Ascending aorta (tissue), 2 donors: ENCODE results near the gene CAMK4. TPM values are rescaled to one million over a fixed set of nuclear protein-coding genes. Genes with fewer than 3 reads are reported as not detected.
"Not testable (repeated sequence)": the region's sequence is repeated elsewhere in the genome, so short reads cannot be mapped to it uniquely, and the experiment has no call there.

Experiments used
- DNase-seq, 2 donors: peaks; one replicate each; pipeline ENCODE4 v3.0.0-alpha.2; 2019; ENCODE audit warnings: low spot score in 2 of 2
- H3K27ac ChIP-seq, 2 donors: fragments of 200-600 bp; sonication (generic); one replicate each; pipeline ENCODE4 v1.5.1; 2016 to 2017; ENCODE audit warnings: mild to moderate bottlenecking in 1 of 2
- H3K27me3 ChIP-seq: fragments of 200-600 bp; sonication (generic); one replicate; pipeline ENCODE4 v1.5.1; 2017
- H3K36me3 ChIP-seq, 2 donors: fragments of 200-600 bp; sonication (generic); one replicate each; pipeline ENCODE4 v1.5.1; 2016
- H3K4me1 ChIP-seq, 2 donors: fragments of 200-600 bp; sonication (generic); one replicate each; pipeline ENCODE4 v1.5.1; 2016 to 2017; ENCODE audit warnings: mild to moderate bottlenecking in 1 of 2
- H3K4me3 ChIP-seq, 2 donors: fragments of 200-600 bp; sonication (generic); one replicate each; pipeline ENCODE4 v1.5.1; 2016 to 2017; ENCODE audit warnings: mild to moderate bottlenecking in 1 of 2
- H3K9me3 ChIP-seq, 2 donors: fragments of 200-600 bp; sonication (generic); one replicate each; pipeline ENCODE4 v1.5.1; 2016
- CTCF ChIP-seq, 3 experiments: fragments of 200-600 bp in 2 of 3; fragments of 450-650 bp in 1 of 3; sonication (generic) in 2 of 3; IDR thresholded peaks; one replicate each; pipeline ENCODE4 v1.5.1; 2016 to 2019; ENCODE audit warnings: antibody characterized with exemption in 3 of 3, mild to moderate bottlenecking in 1 of 3, moderate library complexity in 1 of 3
- intact Hi-C: fragments of 100-400 bp; cut with DNase I; formaldehyde crosslinking; loops from one replicate; pipeline ENCODE4 v1.15.1; 2023
- total RNA-seq: library from RNA; depleted of rRNA; stranded (reverse); fragments of >200 nt; gene quantifications from one replicate; pipeline ENCODE4 v1.1.0, GENCODE V29; 2016

Gene CAMK4
- total RNA-seq, 1 donor from 2014 or later = under 0.01 TPM

- DNase-seq = no peak
- Histone ChIP-seq H3K4me3 (no peak overlapping the region), H3K36me3 (no peaks in the 10 kb centered on the region), H3K9me3 (no peaks in the 10 kb centered on the region), H3K27me3 (no peaks in the 10 kb centered on the region), H3K27ac (no peak overlapping the region), H3K4me1 (no peaks in the 10 kb centered on the region)
- intact Hi-C loops = no loop called here
- no peak for TF ChIP-seq CTCF (IDR thresholded peaks at IDR 0.05)
Measured at GRCh38 chr5:111256128-111256527, 31.9 kb downstream of the CAMK4 start.

GRCh38 chr5:111257610-111258009 lies 33.4 kb downstream of the CAMK4 start:
- H3K4me3 ChIP-seq, intact Hi-C loops, H3K27me3 ChIP-seq, H3K9me3 ChIP-seq, H3K27ac ChIP-seq, H3K4me1 ChIP-seq, DNase-seq, H3K36me3 ChIP-seq: not testable (repeated sequence)

GRCh38 chr5:111259636-111260035 lies 35.5 kb downstream of the CAMK4 start:
- no peak for TF ChIP-seq CTCF (IDR thresholded peaks at IDR 0.05)
- no peak for DNase-seq
- Histone ChIP-seq H3K27me3 (no peaks in the 10 kb centered on the region), H3K36me3 (no peaks in the 10 kb centered on the region), H3K9me3 (no peaks in the 10 kb centered on the region), H3K27ac (no peak overlapping the region), H3K4me3 (no peak overlapping the region), H3K4me1 (no peaks in the 10 kb centered on the region)
- intact Hi-C loops = no loop called here

GRCh38 chr5:111261610-111262009 lies 37.4 kb downstream of the CAMK4 start:
- Histone ChIP-seq H3K36me3 (no peaks in the 10 kb centered on the region), H3K27ac (no peak overlapping the region), H3K9me3 (no peaks in the 10 kb centered on the region), H3K4me3 (no peak overlapping the region), H3K27me3 (no peaks in the 10 kb centered on the region), H3K4me1 (no peaks in the 10 kb centered on the region)
- DNase-seq = no peak
- no peak for TF ChIP-seq CTCF (IDR thresholded peaks at IDR 0.05)
- intact Hi-C loops = no loop called here

- no peaks in the 10 kb centered on the region for H3K4me1 ChIP-seq
- no peaks in the 10 kb centered on the region for H3K27me3 ChIP-seq
- no peak overlapping the region for H3K27ac ChIP-seq
- no peak for TF ChIP-seq CTCF (IDR thresholded peaks at IDR 0.05)
- H3K36me3 ChIP-seq = no peaks in the 10 kb centered on the region
- no peaks in the 10 kb centered on the region for H3K9me3 ChIP-seq
- H3K4me3 ChIP-seq = no peak overlapping the region
- no peak for DNase-seq
- intact Hi-C loops = no loop called here
Measured at GRCh38 chr5:111262153-111262552, 38.0 kb downstream of the CAMK4 start.

GRCh38 chr5:111262815-111263214 lies 38.6 kb downstream of the CAMK4 start:
- intact Hi-C loops = no loop called here

More at GRCh38 chr5:111262815-111263214, 38.6 kb downstream of the CAMK4 start:
- Histone ChIP-seq H3K27me3 (no peaks in the 10 kb centered on the region), H3K36me3 (no peaks in the 10 kb centered on the region), H3K27ac (no peak overlapping the region), H3K9me3 (no peaks in the 10 kb centered on the region), H3K4me3 (no peak overlapping the region), H3K4me1 (no peaks in the 10 kb centered on the region)
- DNase-seq = no peak
- TF ChIP-seq CTCF (IDR thresholded peaks at IDR 0.05) = no peak
